ENCODE measurements around the gene BNIP3. TPM values are rescaled to one million over a fixed set of nuclear protein-coding genes. Genes with fewer than 3 reads are reported as not detected.
A peak's percentile ranks its signal among the peaks of the same experiment; 100 is the strongest.

BNIP3 gene
- total and polyA plus RNA-seq, 2 of the 13 experiments (the other 11 are each of a cell fraction or from before 2014, with no cell fraction given) = 73.7 to 223 TPM

DNA sequence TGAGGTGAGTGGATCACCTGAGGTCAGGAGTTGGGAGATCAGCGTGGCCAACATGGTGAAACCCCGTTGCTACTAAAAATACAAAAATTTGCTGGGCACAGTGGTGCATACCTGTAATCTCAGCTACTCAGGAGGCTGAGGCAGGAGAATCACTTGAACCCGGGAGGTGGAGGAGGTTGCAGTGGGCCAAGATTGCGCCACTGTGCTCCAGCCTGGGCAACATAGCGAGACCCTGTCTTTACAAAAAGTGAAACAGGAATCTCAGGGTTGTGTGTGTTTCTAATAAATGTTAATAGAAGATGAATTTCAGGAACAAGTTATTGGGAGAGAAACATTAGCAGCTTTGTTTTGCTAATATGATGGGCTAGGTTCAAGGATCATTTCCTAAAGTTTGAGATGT, 61.0 kb downstream of the BNIP3 start:
- DNase-seq (ENCODE audit: low spot score) = no peak
- peaks cover 0 to 2% of the 10 kb centered on the region in 2 experiments; a peak in 1 of 5 replicates for H3K36me3 ChIP-seq (replicated peaks in 1 of 2; ENCODE audit: control insufficient read depth in 1 of 2, insufficient read depth in 2 of 2, low read length in 2 of 2)
- H3K79me2 ChIP-seq (ENCODE audit: insufficient read depth, low read length) = peaks cover 84% of the 10 kb centered on the region
- intact Hi-C loops (cut with micrococcal nuclease; ENCODE audit: unreplicated experiment) = no loop called here
- CTCF ChIA-PET (ENCODE audit: low intra/inter-chr PET ratio, low total read pairs) = no interaction called here
- BruUV-seq (replicated peaks) = no TSS peak
- POLR2A ChIA-PET = no interaction called here
- 90% methylated on average over 5 of the region's 5 CpGs for WGBS (ENCODE audit: low lambda C conversion rate)
- H2AFZ ChIP-seq (ENCODE audit: low read length) = no peak overlapping the region
- no peak overlapping the region for H3K4me3 ChIP-seq (replicated peaks in 1 of 3; ENCODE audit: insufficient read depth in 1 of 3, low read depth in 2 of 3, low read length in 3 of 3)
- no peak overlapping the region for H3K27ac ChIP-seq (ENCODE audit: extremely low read length, insufficient read depth, low read length)
- 0 out of 2 replicates have a peak, but pooled peaks cover 14% of the 10 kb centered on the region for H3K4me1 ChIP-seq (ENCODE audit: insufficient read depth, low read length)
- peaks cover 5% of the 10 kb centered on the region for H3K9me3 ChIP-seq (ENCODE audit: low read length)
- no peak for ATAC-seq
- in situ Hi-C loops (cut with HindIII; ENCODE audit: extremely low pct_ligation_motif_present, low pct_unique_long_range_greater_than_20kb) = no loop called here
- H3K9ac ChIP-seq (ENCODE audit: insufficient read depth, low read depth, low read length) = no peak overlapping the region
- FAIRE-seq = no peak
- TF ChIP-seq ZNF121 (CRISPR knock-in tag; IDR thresholded peaks at IDR 0.05) (peak; percentile 66), PCBP2 (optimal IDR thresholded peaks at IDR 0.05; ENCODE audit: low read depth, low read length, poor library complexity, severe bottlenecking) (no peak), ZFP82 (CRISPR knock-in tag; IDR thresholded peaks at IDR 0.05; ENCODE audit: borderline replicate concordance) (no peak)
- TF ChIP-seq, protein P1, sequence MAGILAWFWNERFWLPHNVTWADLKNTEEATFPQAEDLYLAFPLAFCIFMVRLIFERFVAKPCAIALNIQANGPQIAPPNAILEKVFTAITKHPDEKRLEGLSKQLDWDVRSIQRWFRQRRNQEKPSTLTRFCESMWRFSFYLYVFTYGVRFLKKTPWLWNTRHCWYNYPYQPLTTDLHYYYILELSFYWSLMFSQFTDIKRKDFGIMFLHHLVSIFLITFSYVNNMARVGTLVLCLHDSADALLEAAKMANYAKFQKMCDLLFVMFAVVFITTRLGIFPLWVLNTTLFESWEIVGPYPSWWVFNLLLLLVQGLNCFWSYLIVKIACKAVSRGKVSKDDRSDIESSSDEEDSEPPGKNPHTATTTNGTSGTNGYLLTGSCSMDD (CRISPR knock-in tag; IDR thresholded peaks at IDR 0.05) = no peak
- peaks cover 42% of the 10 kb centered on the region for H4K20me1 ChIP-seq (ENCODE audit: insufficient read depth, low read length)
- no peak overlapping the region for H3K4me2 ChIP-seq (ENCODE audit: low read depth, low read length)
- no peaks in the 10 kb centered on the region for H3K27me3 ChIP-seq (ENCODE audit: control insufficient read depth in 1 of 2, insufficient read depth in 2 of 2, low read length in 2 of 2)

DNA sequence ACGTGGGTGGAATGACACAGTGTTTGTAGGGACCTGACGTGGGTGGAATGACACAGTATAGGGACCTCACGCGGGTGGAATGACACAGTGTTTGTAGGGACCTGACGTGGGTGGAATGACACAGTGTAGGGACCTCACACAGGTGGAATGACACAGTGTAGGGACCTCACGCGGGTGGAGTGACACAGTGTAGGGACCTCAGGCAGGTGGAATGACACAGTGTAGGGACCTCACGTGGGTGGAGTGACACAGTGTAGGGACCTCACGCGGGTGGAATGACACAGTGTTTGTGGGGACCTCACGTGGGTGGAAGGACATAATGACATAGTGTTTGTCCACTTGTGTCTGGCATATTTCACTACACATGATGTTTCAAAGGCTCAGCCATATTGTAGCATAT, 61.6 kb downstream of the BNIP3 start:
- H3K4me1 ChIP-seq (ENCODE audit: insufficient read depth, low read length) = 0 out of 2 replicates have a peak, but pooled peaks cover 11% of the 10 kb centered on the region
- in situ Hi-C loops (cut with HindIII; ENCODE audit: extremely low pct_ligation_motif_present, low pct_unique_long_range_greater_than_20kb) (no loop called here), intact Hi-C loops (cut with micrococcal nuclease; ENCODE audit: unreplicated experiment) (no loop called here)
- peaks cover 0 to 2% of the 10 kb centered on the region in 2 experiments; a peak in 1 of 5 replicates for H3K36me3 ChIP-seq (replicated peaks in 1 of 2; ENCODE audit: control insufficient read depth in 1 of 2, insufficient read depth in 2 of 2, low read length in 2 of 2)
- H4K20me1 ChIP-seq (ENCODE audit: insufficient read depth, low read length) = peaks cover 39% of the 10 kb centered on the region
- H3K27ac ChIP-seq (ENCODE audit: extremely low read length, insufficient read depth, low read length) = no peak overlapping the region
- no peak overlapping the region for H3K9ac ChIP-seq (ENCODE audit: insufficient read depth, low read depth, low read length)
- H2AFZ ChIP-seq (ENCODE audit: low read length) = no peak overlapping the region
- BruUV-seq (replicated peaks) = no TSS peak
- no peak overlapping the region for H3K4me3 ChIP-seq (replicated peaks in 1 of 3; ENCODE audit: insufficient read depth in 1 of 3, low read depth in 2 of 3, low read length in 3 of 3)
- TF ChIP-seq, protein P2, sequence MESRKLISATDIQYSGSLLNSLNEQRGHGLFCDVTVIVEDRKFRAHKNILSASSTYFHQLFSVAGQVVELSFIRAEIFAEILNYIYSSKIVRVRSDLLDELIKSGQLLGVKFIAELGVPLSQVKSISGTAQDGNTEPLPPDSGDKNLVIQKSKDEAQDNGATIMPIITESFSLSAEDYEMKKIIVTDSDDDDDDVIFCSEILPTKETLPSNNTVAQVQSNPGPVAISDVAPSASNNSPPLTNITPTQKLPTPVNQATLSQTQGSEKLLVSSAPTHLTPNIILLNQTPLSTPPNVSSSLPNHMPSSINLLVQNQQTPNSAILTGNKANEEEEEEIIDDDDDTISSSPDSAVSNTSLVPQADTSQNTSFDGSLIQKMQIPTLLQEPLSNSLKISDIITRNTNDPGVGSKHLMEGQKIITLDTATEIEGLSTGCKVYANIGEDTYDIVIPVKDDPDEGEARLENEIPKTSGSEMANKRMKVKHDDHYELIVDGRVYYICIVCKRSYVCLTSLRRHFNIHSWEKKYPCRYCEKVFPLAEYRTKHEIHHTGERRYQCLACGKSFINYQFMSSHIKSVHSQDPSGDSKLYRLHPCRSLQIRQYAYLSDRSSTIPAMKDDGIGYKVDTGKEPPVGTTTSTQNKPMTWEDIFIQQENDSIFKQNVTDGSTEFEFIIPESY (CRISPR knock-in tag; IDR thresholded peaks at IDR 0.05) = 0 out of 2 replicates have a peak, but pooled peaks have one; percentile 14
- TF ChIP-seq SMAD9 (CRISPR knock-in tag; IDR thresholded peaks at IDR 0.05) = no peak
- TF ChIP-seq NCOA1 (CRISPR knock-in tag; IDR thresholded peaks at IDR 0.05) = no peak
- TF ChIP-seq, protein P3, sequence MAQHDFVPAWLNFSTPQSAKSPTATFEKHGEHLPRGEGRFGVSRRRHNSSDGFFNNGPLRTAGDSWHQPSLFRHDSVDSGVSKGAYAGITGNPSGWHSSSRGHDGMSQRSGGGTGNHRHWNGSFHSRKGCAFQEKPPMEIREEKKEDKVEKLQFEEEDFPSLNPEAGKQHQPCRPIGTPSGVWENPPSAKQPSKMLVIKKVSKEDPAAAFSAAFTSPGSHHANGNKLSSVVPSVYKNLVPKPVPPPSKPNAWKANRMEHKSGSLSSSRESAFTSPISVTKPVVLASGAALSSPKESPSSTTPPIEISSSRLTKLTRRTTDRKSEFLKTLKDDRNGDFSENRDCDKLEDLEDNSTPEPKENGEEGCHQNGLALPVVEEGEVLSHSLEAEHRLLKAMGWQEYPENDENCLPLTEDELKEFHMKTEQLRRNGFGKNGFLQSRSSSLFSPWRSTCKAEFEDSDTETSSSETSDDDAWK (CRISPR knock-in tag; IDR thresholded peaks at IDR 0.05) = no peak
- TF ChIP-seq ATM (IDR thresholded peaks at IDR 0.05; ENCODE audit: borderline replicate concordance) = no peak
- TF ChIP-seq ZNF607 (CRISPR knock-in tag; IDR thresholded peaks at IDR 0.05; ENCODE audit: borderline replicate concordance) = no peak
- TF ChIP-seq CHD4 (IDR thresholded peaks at IDR 0.05; ENCODE audit: borderline replicate concordance, low read length) = no peak
- CTCF ChIA-PET (ENCODE audit: low intra/inter-chr PET ratio, low total read pairs) = no interaction called here
- peaks cover 84% of the 10 kb centered on the region for H3K79me2 ChIP-seq (ENCODE audit: insufficient read depth, low read length)
- no peaks in the 10 kb centered on the region for H3K27me3 ChIP-seq (ENCODE audit: control insufficient read depth in 1 of 2, insufficient read depth in 2 of 2, low read length in 2 of 2)
- 98% methylated on average over 11 of the region's 11 CpGs for WGBS (ENCODE audit: low lambda C conversion rate)
- H3K4me2 ChIP-seq (ENCODE audit: low read depth, low read length) = no peak overlapping the region
- FAIRE-seq (no peak), ATAC-seq (no peak), DNase-seq (ENCODE audit: low spot score) (no peak)
- POLR2A ChIA-PET = no interaction called here
- peaks cover 3% of the 10 kb centered on the region for H3K9me3 ChIP-seq (ENCODE audit: low read length)

All from HepG2 (cell line).